GM23338 (cell line): ENCODE measurements around the gene GSTT2B. TPM values are rescaled to one million over a fixed set of nuclear protein-coding genes. Genes with fewer than 3 reads are reported as not detected.
"Not testable (repeated sequence)": the region's sequence is repeated elsewhere in the genome, so short reads cannot be mapped to it uniquely, and the experiment has no call there.

ENCODE experiments used
- ATAC-seq: fragments of 200-7000 bp; cut with Tn5 transposase; 3 replicates; pipeline ENCODE4 v1.9.1; 2020
- DNase-seq: peaks from one replicate; pipeline ENCODE4 v3.0.0-alpha.2; 2015; ENCODE audit warnings: low spot score
- H2AFZ ChIP-seq: fragments of 200-600 bp; sonication (generic); 2 replicates; pipeline ENCODE4 v1.8.0; 2016; ENCODE audit warnings: antibody characterized with exemption, mild to moderate bottlenecking, moderate library complexity
- H3F3A ChIP-seq: fragments of 200-600 bp; sonication (generic); replicated peaks from 2 replicates; pipeline ENCODE4 v1.8.0; 2017; ENCODE audit warnings: antibody characterized with exemption, mixed run types, low read depth
- H3K27ac ChIP-seq: fragments of 200-600 bp; sonication (generic); 2 replicates; pipeline ENCODE4 v1.6.1; 2016; ENCODE audit warnings: low read depth
- H3K27me3 ChIP-seq: fragments of 200-600 bp; sonication (generic); 2 replicates; pipeline ENCODE4 v1.8.0; 2016; ENCODE audit warnings: mild to moderate bottlenecking, mixed run types, moderate library complexity; ENCODE audit not compliant: insufficient read depth
- H3K36me3 ChIP-seq: fragments of 200-600 bp; sonication (generic); 2 replicates; pipeline ENCODE4 v1.8.0; 2016; ENCODE audit warnings: mild to moderate bottlenecking; ENCODE audit not compliant: insufficient read depth
- H3K4me1 ChIP-seq: fragments of 200-600 bp; sonication (generic); 2 replicates; pipeline ENCODE4 v1.8.0; 2016; ENCODE audit warnings: mild to moderate bottlenecking, moderate library complexity; ENCODE audit not compliant: insufficient read depth
- H3K4me2 ChIP-seq: fragments of 200-600 bp; sonication (generic); 2 replicates; pipeline ENCODE4 v1.7.1; 2017; ENCODE audit warnings: mixed run types
- H3K4me3 ChIP-seq: fragments of 200-600 bp; sonication (generic); 2 replicates; pipeline ENCODE4 v1.6.1; 2016; ENCODE audit warnings: mixed run types
- H3K79me2 ChIP-seq: fragments of 200-600 bp; sonication (generic); replicated peaks from 2 replicates; pipeline ENCODE4 v1.8.0; 2017; ENCODE audit warnings: mild to moderate bottlenecking; ENCODE audit not compliant: insufficient read depth
- H3K9me2 ChIP-seq: fragments of 200-600 bp; sonication (generic); 2 replicates; pipeline ENCODE4 v1.8.0; 2017; ENCODE audit not compliant: insufficient read depth
- H4K20me1 ChIP-seq: fragments of 200-600 bp; sonication (generic); replicated peaks from 2 replicates; pipeline ENCODE4 v1.8.0; 2017; ENCODE audit warnings: mild to moderate bottlenecking; ENCODE audit not compliant: insufficient read depth
- H3K27ac Mint-ChIP-seq: 2 replicates; pipeline ENCODE4 v1.8.0; 2020; ENCODE audit warnings: inconsistent platforms, mild to moderate bottlenecking, moderate library complexity, mixed read lengths
- H3K27me3 Mint-ChIP-seq: 3 replicates; pipeline ENCODE4 v1.8.0; 2022; ENCODE audit warnings: low read depth, mild to moderate bottlenecking, moderate library complexity, mixed read lengths, inconsistent platforms; ENCODE audit not compliant: insufficient read depth, poor library complexity
- H3K36me3 Mint-ChIP-seq: 3 replicates; pipeline ENCODE4 v1.8.0; 2021; ENCODE audit warnings: low read depth, mild to moderate bottlenecking, inconsistent platforms, moderate library complexity, mixed read lengths
- H3K4me1 Mint-ChIP-seq: 3 replicates; pipeline ENCODE4 v1.8.0; 2020; ENCODE audit warnings: mild to moderate bottlenecking, inconsistent platforms, mixed read lengths
- H3K4me3 Mint-ChIP-seq: 3 replicates; pipeline ENCODE4 v1.8.0; 2021; ENCODE audit warnings: moderate library complexity, mild to moderate bottlenecking, inconsistent platforms, mixed read lengths
- H3K9me3 Mint-ChIP-seq: 3 replicates; pipeline ENCODE4 v1.8.0; 2020; ENCODE audit warnings: moderate library complexity, mild to moderate bottlenecking, inconsistent platforms, mixed read lengths
- CREB1 ChIP-seq: fragments of 250-450 bp; sonication (Bioruptor Pico); IDR thresholded peaks from 2 replicates; pipeline ENCODE4 v1.5.0; 2020; ENCODE audit warnings: low read depth, mild to moderate bottlenecking, moderate library complexity
- EZH2 ChIP-seq: fragments of 200-600 bp; sonication (generic); IDR thresholded peaks from one replicate; pipeline ENCODE4 v1.8.0; 2017; ENCODE audit warnings: antibody characterized with exemption, mild to moderate bottlenecking, low read depth; ENCODE audit not compliant: unreplicated experiment
- EZH2phosphoT487 ChIP-seq: fragments of 200-600 bp; sonication (generic); IDR thresholded peaks from one replicate; pipeline ENCODE4 v1.8.1; 2018; ENCODE audit warnings: antibody characterized with exemption; ENCODE audit not compliant: unreplicated experiment
- JUNB ChIP-seq: IDR thresholded peaks from one replicate; pipeline ENCODE4 v1.6.1; 2016; ENCODE audit warnings: antibody characterized with exemption; ENCODE audit not compliant: unreplicated experiment
- NANOG ChIP-seq: IDR thresholded peaks from 2 replicates; pipeline ENCODE4 v1.6.1; 2016; ENCODE audit warnings: antibody characterized with exemption, borderline replicate concordance
- REST ChIP-seq: IDR thresholded peaks from one replicate; pipeline ENCODE4 v1.6.1; 2018; ENCODE audit warnings: antibody characterized with exemption; ENCODE audit not compliant: unreplicated experiment
- polyA plus RNA-seq: library from polyadenylated mRNA; unstranded; fragments of >200 nt; fragmentation: Nextera tagmentation; extraction: Ambion mirVana; gene quantifications from 2 replicates; pipeline ENCODE4 v1.2.1, GENCODE V29; 2016
- total RNA-seq: library from RNA; depleted of rRNA; stranded (reverse); fragments of >200 nt; shearing (Covaris generic); gene quantifications from 2 replicates; pipeline ENCODE4 v1.2.3, GENCODE V29; 2014
- TF ChIP-seq, protein P1 (sequence below): IDR thresholded peaks from 2 replicates; pipeline ENCODE4 v1.6.1; 2016; ENCODE audit warnings: antibody characterized with exemption
- TF ChIP-seq, protein P2 (sequence below): fragments of 250-450 bp; sonication (Bioruptor Pico); IDR thresholded peaks from 2 replicates; pipeline ENCODE4 v1.5.0; 2020; ENCODE audit warnings: mild to moderate bottlenecking, moderate library complexity
- TF ChIP-seq, protein P3 (sequence below), 2 experiments: fragments of 200-600 bp in 1 of 2; sonication (generic) in 1 of 2; conservative IDR thresholded peaks; 2 replicates each; pipeline versions ENCODE4 v1.5.1 to v1.6.1; 2016 to 2017; ENCODE audit warnings: antibody characterized with exemption in 2 of 2, low read depth in 2 of 2, mild to moderate bottlenecking in 2 of 2, moderate library complexity in 1 of 2

Gene GSTT2B
- total and polyA plus RNA-seq, 2 experiments from 2014 or later, result 5.7 to 17.2 TPM

DNA sequence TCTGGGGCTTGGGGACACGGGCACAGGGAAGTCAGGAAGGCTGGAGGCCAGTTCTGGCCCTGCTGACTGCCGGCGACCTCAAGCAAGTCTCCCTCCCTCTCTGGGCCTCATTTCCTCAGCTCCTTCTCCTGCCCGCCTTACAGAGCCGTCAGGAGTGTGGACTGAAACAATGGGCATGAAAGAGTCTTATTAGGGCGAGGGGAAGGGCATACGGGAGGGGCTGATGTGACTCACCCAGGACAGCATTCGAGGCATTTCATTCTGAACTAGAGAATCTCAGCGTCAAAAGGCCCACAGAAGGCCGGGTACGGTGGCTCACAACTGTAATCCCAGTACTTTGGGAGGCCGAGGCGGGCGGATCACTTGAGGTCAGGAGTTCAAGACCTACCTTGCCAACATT is 20.8 kb downstream of the GSTT2B start:
- not testable (repeated sequence) for H4K20me1 ChIP-seq, H3K4me3 ChIP-seq, H3K27me3 ChIP-seq, H3K27ac Mint-ChIP-seq, H3K27ac ChIP-seq, H3K79me2 ChIP-seq, H3K4me1 Mint-ChIP-seq, H3K27me3 Mint-ChIP-seq, H3K4me2 ChIP-seq, H3K9me2 ChIP-seq, H2AFZ ChIP-seq, DNase-seq, H3K36me3 Mint-ChIP-seq, H3K4me3 Mint-ChIP-seq, H3K36me3 ChIP-seq, H3F3A ChIP-seq, H3K4me1 ChIP-seq, H3K9me3 Mint-ChIP-seq
- ATAC-seq, result peak; percentile 52; the same call in 2 of the 3 replicates

DNA sequence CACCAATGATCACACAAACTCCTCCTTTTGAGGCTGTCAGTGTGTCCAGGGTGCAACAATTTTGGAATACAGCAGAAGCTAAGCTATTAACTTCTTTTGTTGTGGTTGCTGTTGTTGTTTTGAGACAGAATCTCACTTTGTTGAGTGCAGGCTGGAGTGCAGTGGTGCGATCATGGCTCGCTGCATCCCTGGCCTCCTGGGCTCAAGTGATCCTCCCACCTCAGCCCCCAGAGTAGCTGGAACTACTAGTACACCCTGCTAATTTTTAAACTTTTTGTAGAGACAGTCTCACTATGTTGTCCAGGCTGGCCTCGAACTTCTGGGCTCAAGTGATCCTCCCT is 22.0 kb downstream of the GSTT2B start:
- no peak for TF ChIP-seq JUNB
- TF ChIP-seq, protein P1, sequence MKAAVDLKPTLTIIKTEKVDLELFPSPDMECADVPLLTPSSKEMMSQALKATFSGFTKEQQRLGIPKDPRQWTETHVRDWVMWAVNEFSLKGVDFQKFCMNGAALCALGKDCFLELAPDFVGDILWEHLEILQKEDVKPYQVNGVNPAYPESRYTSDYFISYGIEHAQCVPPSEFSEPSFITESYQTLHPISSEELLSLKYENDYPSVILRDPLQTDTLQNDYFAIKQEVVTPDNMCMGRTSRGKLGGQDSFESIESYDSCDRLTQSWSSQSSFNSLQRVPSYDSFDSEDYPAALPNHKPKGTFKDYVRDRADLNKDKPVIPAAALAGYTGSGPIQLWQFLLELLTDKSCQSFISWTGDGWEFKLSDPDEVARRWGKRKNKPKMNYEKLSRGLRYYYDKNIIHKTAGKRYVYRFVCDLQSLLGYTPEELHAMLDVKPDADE, result no peak
- no peak for TF ChIP-seq EZH2
- TF ChIP-seq, protein P2, sequence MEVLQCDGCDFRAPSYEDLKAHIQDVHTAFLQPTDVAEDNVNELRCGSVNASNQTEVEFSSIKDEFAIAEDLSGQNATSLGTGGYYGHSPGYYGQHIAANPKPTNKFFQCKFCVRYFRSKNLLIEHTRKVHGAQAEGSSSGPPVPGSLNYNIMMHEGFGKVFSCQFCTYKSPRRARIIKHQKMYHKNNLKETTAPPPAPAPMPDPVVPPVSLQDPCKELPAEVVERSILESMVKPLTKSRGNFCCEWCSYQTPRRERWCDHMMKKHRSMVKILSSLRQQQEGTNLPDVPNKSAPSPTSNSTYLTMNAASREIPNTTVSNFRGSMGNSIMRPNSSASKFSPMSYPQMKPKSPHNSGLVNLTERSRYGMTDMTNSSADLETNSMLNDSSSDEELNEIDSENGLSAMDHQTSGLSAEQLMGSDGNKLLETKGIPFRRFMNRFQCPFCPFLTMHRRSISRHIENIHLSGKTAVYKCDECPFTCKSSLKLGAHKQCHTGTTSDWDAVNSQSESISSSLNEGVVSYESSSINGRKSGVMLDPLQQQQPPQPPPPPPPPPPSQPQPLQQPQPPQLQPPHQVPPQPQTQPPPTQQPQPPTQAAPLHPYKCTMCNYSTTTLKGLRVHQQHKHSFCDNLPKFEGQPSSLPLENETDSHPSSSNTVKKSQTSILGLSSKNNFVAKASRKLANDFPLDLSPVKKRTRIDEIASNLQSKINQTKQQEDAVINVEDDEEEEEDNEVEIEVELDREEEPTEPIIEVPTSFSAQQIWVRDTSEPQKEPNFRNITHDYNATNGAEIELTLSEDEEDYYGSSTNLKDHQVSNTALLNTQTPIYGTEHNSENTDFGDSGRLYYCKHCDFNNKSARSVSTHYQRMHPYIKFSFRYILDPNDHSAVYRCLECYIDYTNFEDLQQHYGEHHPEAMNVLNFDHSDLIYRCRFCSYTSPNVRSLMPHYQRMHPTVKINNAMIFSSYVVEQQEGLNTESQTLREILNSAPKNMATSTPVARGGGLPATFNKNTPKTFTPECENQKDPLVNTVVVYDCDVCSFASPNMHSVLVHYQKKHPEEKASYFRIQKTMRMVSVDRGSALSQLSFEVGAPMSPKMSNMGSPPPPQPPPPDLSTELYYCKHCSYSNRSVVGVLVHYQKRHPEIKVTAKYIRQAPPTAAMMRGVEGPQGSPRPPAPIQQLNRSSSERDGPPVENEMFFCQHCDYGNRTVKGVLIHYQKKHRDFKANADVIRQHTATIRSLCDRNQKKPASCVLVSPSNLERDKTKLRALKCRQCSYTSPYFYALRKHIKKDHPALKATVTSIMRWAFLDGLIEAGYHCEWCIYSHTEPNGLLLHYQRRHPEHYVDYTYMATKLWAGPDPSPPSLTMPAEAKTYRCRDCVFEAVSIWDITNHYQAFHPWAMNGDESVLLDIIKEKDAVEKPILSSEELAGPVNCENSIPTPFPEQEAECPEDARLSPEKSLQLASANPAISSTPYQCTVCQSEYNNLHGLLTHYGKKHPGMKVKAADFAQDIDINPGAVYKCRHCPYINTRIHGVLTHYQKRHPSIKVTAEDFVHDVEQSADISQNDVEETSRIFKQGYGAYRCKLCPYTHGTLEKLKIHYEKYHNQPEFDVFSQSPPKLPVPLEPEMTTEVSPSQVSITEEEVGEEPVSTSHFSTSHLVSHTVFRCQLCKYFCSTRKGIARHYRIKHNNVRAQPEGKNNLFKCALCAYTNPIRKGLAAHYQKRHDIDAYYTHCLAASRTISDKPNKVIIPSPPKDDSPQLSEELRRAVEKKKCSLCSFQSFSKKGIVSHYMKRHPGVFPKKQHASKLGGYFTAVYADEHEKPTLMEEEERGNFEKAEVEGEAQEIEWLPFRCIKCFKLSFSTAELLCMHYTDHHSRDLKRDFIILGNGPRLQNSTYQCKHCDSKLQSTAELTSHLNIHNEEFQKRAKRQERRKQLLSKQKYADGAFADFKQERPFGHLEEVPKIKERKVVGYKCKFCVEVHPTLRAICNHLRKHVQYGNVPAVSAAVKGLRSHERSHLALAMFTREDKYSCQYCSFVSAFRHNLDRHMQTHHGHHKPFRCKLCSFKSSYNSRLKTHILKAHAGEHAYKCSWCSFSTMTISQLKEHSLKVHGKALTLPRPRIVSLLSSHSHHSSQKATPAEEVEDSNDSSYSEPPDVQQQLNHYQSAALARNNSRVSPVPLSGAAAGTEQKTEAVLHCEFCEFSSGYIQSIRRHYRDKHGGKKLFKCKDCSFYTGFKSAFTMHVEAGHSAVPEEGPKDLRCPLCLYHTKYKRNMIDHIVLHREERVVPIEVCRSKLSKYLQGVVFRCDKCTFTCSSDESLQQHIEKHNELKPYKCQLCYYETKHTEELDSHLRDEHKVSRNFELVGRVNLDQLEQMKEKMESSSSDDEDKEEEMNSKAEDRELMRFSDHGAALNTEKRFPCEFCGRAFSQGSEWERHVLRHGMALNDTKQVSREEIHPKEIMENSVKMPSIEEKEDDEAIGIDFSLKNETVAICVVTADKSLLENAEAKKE, result no peak
- TF ChIP-seq CREB1 (CRISPR knock-in tag), result no peak
- no peak for TF ChIP-seq EZH2phosphoT487
- TF ChIP-seq REST, result no peak
- TF ChIP-seq, protein P3, sequence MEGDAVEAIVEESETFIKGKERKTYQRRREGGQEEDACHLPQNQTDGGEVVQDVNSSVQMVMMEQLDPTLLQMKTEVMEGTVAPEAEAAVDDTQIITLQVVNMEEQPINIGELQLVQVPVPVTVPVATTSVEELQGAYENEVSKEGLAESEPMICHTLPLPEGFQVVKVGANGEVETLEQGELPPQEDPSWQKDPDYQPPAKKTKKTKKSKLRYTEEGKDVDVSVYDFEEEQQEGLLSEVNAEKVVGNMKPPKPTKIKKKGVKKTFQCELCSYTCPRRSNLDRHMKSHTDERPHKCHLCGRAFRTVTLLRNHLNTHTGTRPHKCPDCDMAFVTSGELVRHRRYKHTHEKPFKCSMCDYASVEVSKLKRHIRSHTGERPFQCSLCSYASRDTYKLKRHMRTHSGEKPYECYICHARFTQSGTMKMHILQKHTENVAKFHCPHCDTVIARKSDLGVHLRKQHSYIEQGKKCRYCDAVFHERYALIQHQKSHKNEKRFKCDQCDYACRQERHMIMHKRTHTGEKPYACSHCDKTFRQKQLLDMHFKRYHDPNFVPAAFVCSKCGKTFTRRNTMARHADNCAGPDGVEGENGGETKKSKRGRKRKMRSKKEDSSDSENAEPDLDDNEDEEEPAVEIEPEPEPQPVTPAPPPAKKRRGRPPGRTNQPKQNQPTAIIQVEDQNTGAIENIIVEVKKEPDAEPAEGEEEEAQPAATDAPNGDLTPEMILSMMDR (conservative IDR thresholded peaks at IDR 0.05; ENCODE audit: low read depth in 2 of 2), result no peak
- TF ChIP-seq NANOG, result no peak
- Histone ChIP-seq H3K27me3 (no peaks in the 10 kb centered on the region), H3K79me2 (no peaks in the 10 kb centered on the region), H3K4me1 (no peaks in the 10 kb centered on the region), H3K36me3 (no peaks in the 10 kb centered on the region), H3K4me2 (no peak overlapping the region), H3K4me3 (no peak overlapping the region), H2AFZ (no peak overlapping the region), H4K20me1 (no peaks in the 10 kb centered on the region), H3K9me2 (no peaks in the 10 kb centered on the region), H3K27ac (no peak overlapping the region), H3F3A (no peaks in the 10 kb centered on the region)
- Mint-ChIP-seq H3K4me3 (no peak overlapping the region), H3K36me3 (no peaks in the 10 kb centered on the region), H3K4me1 (no peaks in the 10 kb centered on the region), H3K9me3 (no peaks in the 10 kb centered on the region), H3K27me3 (peaks cover 1% of the 10 kb centered on the region), H3K27ac (no peak overlapping the region)
- DNase-seq (no peak), ATAC-seq (no peak)
